Common myeloid progenitor, CD34-positive (primary cell): ENCODE data around the gene UTP14A.

Experiments
- CTCF ChIA-PET: fragments of 350-600 bp; sonication (Branson Sonifier 250); formaldehyde crosslinking; loops from one replicate; lab custom pipeline; 2021; ENCODE audit warnings: antibody characterized with exemption; lab: Charles Lee
- POLR2A ChIA-PET: fragments of 350-600 bp; sonication (Branson Sonifier 250); formaldehyde crosslinking; loops from one replicate; lab custom pipeline; 2021; ENCODE audit warnings: antibody characterized with exemption; lab: Charles Lee
- DNase-seq, 3 donors: peaks; one replicate each; pipeline versions ENCODE4 v3.0.0 to v3.0.0-alpha.2; 2013
- H3K27ac ChIP-seq, 2 experiments: 1 replicate in 1 of 2; 2 replicates in 1 of 2; pipeline ENCODE4 v1.7.0; 2013; ENCODE audit warnings: inconsistent platforms in 2 of 2, low read length in 2 of 2, mild to moderate bottlenecking in 2 of 2, low read depth in 1 of 2, moderate library complexity in 1 of 2; ENCODE audit not compliant: severe bottlenecking in 2 of 2, insufficient read depth in 1 of 2, poor library complexity in 1 of 2
- H3K27me3 ChIP-seq, 5 experiments: replicated peaks in 2 of 5; 1 replicate in 3 of 5; 2 replicates in 2 of 5; pipeline versions ENCODE4 v1.6.1 to v1.7.0; 2013; ENCODE audit warnings: low read length in 4 of 5, mild to moderate bottlenecking in 2 of 5, moderate library complexity in 2 of 5, inconsistent platforms in 1 of 5; ENCODE audit not compliant: insufficient read depth in 5 of 5, control insufficient read depth in 4 of 5
- H3K36me3 ChIP-seq, 4 experiments: 1 replicate in 2 of 4; 2 replicates in 2 of 4; pipeline versions ENCODE4 v1.6.1 to v1.7.0; 2013; ENCODE audit warnings: low read length in 3 of 4, control low read depth in 1 of 4, mild to moderate bottlenecking in 1 of 4; ENCODE audit not compliant: control insufficient read depth in 4 of 4, insufficient read depth in 4 of 4
- H3K4me1 ChIP-seq, 4 experiments: 1 replicate in 3 of 4; 2 replicates in 1 of 4; pipeline versions ENCODE4 v1.6.1 to v1.7.1; 2013; ENCODE audit warnings: low read length in 3 of 4, mild to moderate bottlenecking in 3 of 4, control low read depth in 1 of 4, inconsistent platforms in 1 of 4, moderate library complexity in 1 of 4; ENCODE audit not compliant: control insufficient read depth in 4 of 4, insufficient read depth in 4 of 4; ENCODE audit errors: control extremely low read depth in 1 of 4
- H3K4me3 ChIP-seq, 7 experiments: 1 replicate in 4 of 7; 2 replicates in 3 of 7; pipeline versions ENCODE4 v1.5.1 to v1.7.0; 2013; ENCODE audit warnings: mild to moderate bottlenecking in 7 of 7, low read length in 6 of 7, moderate library complexity in 6 of 7, inconsistent platforms in 2 of 7, low read depth in 2 of 7, control low read depth in 1 of 7; ENCODE audit not compliant: insufficient read depth in 4 of 7, control insufficient read depth in 1 of 7; ENCODE audit errors: extremely low read depth in 1 of 7
- H3K9me3 ChIP-seq, 5 experiments: 1 replicate in 4 of 5; 2 replicates in 1 of 5; pipeline versions ENCODE4 v1.6.1 to v1.7.1; 2013; ENCODE audit warnings: low read length in 4 of 5, mild to moderate bottlenecking in 2 of 5, inconsistent platforms in 1 of 5, low read depth in 1 of 5, moderate library complexity in 1 of 5; ENCODE audit not compliant: control insufficient read depth in 4 of 5, insufficient read depth in 2 of 5; ENCODE audit errors: control extremely low read depth in 1 of 5
- WGBS: methylation state at CpG from one replicate; pipeline ENCODE4 v1.1.5; 2013; ENCODE audit not compliant: insufficient coverage; 5-methylcytosine and 5-hydroxymethylcytosine counted together

The UTP14A gene

DNA sequence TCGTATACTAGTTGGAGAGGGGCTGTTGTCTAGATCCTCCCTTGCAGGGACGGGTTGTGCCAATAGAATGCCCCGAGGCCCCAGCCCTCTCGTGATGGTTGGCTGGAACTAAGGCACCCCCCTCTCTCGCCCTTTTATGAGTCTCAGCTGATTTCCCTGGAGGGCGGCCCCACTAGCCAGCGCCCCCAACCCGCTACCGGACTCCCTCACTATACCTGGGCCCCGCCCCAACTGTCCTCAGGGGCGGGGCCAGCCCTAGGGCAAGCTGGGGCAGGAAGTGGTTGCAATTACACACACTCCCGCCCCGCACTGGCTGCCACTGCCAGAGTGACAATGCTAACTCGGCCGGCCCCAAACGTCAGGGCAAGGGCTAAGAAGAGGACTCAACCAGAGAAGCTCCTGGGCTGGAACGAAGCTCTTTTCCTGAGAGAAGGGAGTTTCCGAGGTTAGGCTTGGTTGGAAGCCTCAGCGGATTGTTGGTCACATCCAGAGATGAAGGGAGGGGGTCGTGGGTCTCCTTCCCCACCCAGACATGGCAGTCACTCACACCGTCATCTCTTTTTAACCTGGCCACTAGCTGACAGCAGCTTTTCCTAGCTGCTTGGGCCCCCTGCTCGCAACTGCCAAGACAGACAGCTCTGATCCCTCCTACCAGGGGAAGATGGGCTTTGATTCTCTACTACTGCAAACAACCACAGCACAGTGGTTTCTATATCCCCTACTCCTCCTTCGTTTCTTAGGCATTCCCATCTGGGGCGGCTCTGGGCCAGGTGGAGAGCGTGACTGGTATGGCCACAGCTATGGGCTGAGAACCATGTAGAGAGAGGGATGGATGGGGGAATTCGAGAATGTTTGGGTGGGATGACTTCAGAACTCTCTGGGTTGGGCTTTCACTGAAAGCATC, 55.5 kb downstream of the UTP14A start:
- peak overlapping the region in 6 of 7 experiments; percentile 15 to 73 (median 45) for H3K4me3 ChIP-seq

DNA sequence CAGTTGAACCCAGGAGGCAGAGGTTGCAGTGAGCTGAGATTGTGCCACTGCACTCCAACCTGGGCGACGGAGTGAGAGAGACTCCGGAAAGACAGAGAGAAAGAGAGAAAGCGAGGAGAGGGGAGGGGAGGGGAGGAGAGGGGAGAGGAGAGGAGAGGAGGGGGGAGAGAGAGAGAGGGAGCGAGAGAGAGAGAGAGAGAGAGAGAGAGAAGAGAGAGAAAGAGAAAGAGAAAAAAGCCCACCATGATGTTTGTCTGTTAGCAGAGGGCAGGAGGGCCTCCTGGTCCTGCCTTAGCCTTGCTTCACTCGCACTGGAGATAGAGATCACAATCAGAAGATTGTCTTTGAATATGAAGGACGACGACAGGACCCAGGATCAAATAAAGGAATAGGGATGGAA, 57.8 kb downstream of the UTP14A start:
- 90% methylated on average over 6 of the region's 8 CpGs for WGBS
- H3K27ac ChIP-seq = no peak overlapping the region
- H3K4me1 ChIP-seq = peaks cover 0 to 17% (median 6%) of the 10 kb centered on the region in 4 experiments
- no peaks in the 10 kb centered on the region for H3K9me3 ChIP-seq
- ChIA-PET CTCF (no interaction called here), POLR2A (no interaction called here)
- no peak for DNase-seq
- peaks cover 0 to 9% (median 0%) of the 10 kb centered on the region in 5 experiments for H3K27me3 ChIP-seq
- H3K36me3 ChIP-seq = no peaks in the 10 kb centered on the region
- H3K4me3 ChIP-seq = no peak overlapping the region

More for the DNA sequence above, 55.5 kb downstream of the UTP14A start:
- Histone ChIP-seq H3K9me3 (no peaks in the 10 kb centered on the region), H3K27me3 (peaks cover 0 to 9% (median 0%) of the 10 kb centered on the region in 5 experiments), H3K4me1 (peaks cover 0 to 28% (median 16%) of the 10 kb centered on the region in 4 experiments), H3K36me3 (no peaks in the 10 kb centered on the region), H3K27ac (peak overlapping the region; percentile 25 to 75)
- WGBS = 40% methylated on average over 18 of the region's 26 CpGs
- ChIA-PET CTCF (interaction anchor here (0.8 to 3.5 kb wide), 8 partner anchors 11 to 67 kb away, joined by 3 to 20 read pairs (median 3); no protein-coding TSS in a partner anchor), POLR2A (interaction anchor here (1.1 to 1.5 kb wide), 3 partner anchors 9 to 63 kb away, joined by 3 to 7 read pairs (median 4); no protein-coding TSS in a partner anchor)
- peak; percentile 71 to 93 (median 88) for DNase-seq

DNA sequence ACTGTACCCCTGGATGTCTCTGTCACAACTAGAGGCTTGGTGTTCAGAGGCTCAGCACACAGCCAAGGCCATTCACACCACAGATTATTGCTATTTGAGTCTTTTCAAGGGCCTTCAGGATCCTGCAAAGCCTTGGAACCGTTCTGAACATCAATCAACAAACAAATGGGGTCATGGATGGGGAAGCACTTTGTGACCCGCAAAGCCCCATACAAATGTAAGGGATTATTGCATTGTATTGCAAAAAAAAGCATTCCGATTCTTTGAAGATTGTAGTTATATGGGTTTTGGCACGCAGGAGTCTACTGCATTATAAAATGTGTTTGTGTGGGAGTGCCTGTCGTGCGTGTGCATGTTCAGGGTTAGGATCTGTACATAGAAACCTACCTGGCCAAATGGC, 59.2 kb downstream of the UTP14A start:
- H3K27ac ChIP-seq = no peak overlapping the region
- H3K4me1 ChIP-seq = peaks cover 0 to 13% (median 6%) of the 10 kb centered on the region in 4 experiments
- CTCF ChIA-PET = no interaction called here
- no peak for DNase-seq
- no peaks in the 10 kb centered on the region for H3K36me3 ChIP-seq
- POLR2A ChIA-PET = no interaction called here
- WGBS = 95% methylated on average over 3 of the region's 6 CpGs
- H3K4me3 ChIP-seq = no peak overlapping the region
- H3K9me3 ChIP-seq = no peaks in the 10 kb centered on the region
- no peaks in the 10 kb centered on the region for H3K27me3 ChIP-seq

DNA sequence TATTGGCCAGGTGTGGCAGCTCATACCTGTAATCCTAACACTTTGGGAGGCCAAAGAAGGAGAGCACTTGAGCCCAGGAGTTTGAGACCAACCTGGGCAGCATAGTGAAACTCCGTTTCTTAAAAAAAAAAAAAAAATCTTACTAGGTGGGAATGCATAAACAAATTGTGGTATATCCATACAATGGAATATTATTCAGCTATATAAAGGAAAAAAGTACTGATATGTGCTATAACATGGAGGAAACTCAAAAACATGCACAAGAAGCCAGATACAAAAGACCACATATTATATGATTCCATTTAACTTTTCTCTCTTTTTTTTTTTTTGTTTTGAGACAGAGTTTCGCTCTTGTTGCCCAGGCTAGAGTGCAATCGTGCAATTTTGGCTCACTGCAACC, 63.0 kb downstream of the UTP14A start:
- Histone ChIP-seq H3K4me1 (no peaks in the 10 kb centered on the region), H3K27me3 (no peaks in the 10 kb centered on the region), H3K9me3 (no peaks in the 10 kb centered on the region), H3K4me3 (no peak overlapping the region), H3K36me3 (no peaks in the 10 kb centered on the region), H3K27ac (no peak overlapping the region)
- no peak for DNase-seq
- no CpG with 5 or more reads among the region's 3 CpGs for WGBS
- POLR2A ChIA-PET = interaction anchor here (0.6 kb wide), 1 partner anchor 30 kb away, joined by 3 read pairs; no protein-coding TSS in a partner anchor
- CTCF ChIA-PET = no interaction called here

DNA sequence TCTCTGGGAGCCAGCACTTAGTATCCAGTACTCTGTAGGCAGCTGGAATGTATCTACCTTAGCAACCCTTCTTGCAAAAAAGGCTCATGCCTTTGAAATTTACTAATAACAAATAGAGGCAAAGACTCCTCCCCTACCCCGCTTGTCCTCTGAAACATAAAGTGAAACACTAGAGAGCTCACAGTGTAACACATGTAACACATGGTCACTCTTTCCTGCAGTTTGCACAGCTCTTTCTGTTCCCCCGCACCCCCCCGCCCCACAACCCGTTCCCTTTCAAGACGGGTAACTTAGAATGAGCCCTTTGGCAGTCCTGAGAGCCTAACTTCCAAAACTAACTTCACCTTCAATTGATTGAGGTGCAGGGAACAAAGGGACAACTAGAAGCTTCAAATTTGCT, 70.5 kb downstream of the UTP14A start:
- WGBS = 72% methylated on average over 3 of the region's 5 CpGs
- H3K9me3 ChIP-seq = no peaks in the 10 kb centered on the region
- no peak overlapping the region for H3K27ac ChIP-seq
- peaks cover 0 to 20% (median 14%) of the 10 kb centered on the region in 4 experiments for H3K4me1 ChIP-seq
- H3K36me3 ChIP-seq = no peaks in the 10 kb centered on the region
- ChIA-PET POLR2A (no interaction called here), CTCF (interaction anchor here (4.0 kb wide), 1 partner anchor 15 kb away, joined by 20 read pairs; no protein-coding TSS in a partner anchor)
- DNase-seq = peak in 1 of 3 donors; percentile 24
- no peak overlapping the region for H3K4me3 ChIP-seq
- H3K27me3 ChIP-seq = no peaks in the 10 kb centered on the region
